Urothelium cell line (cell line): ENCODE measurements around the gene IP6K1.
"Not testable (repeated sequence)": the region's sequence is repeated elsewhere in the genome, so short reads cannot be mapped to it uniquely, and the experiment has no call there.

Experiments used
- DNase-seq: peaks from one replicate; pipeline ENCODE4 v3.0.0; 2011; ENCODE audit warnings: low spot score, mixed read lengths
- FAIRE-seq: peaks from 2 replicates; lab custom pipeline; 2011; peaks lifted over from hg19 to GRCh38; lab: Jason Lieb, UNC

IP6K1 gene

DNA sequence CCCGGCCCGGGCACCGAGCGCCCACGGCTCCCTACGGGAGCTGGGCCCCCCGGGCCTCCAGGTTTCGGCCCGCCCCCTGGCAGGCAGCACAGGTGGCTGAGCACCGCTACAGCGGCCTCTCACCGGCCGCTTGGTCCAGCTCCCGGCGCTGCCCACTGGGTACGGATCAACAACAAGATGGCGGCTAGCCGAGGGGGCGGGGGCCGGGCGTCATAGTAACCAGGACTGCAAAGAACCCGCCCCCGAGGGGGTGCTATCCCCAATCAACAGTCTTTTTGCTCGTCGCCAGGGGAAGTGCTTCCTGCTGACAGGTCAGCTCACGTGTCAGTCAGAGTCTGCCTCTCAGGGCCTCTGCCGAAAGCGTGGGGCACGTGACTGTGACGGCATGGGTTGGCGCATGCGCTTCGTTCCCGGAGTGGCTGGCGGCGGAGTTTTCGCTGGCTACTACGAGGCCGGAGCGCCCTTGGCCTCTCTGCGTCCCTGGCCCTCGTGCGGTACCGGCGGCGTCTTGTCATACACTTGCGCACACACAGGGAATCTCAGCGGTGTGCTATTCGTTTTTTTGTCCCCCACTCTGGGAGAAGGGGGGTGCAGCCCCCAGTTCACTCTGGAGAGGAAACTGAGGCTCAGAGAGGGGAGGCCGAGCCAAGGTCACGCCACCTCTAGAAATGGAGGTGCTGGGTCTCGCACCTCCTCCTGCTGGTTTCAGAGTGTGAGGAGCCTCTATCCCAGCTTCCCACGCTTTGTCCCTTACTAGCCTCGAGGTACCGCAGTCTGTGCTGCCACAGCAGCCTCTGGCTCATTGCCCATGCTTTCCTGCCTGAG lies at the start of gene IP6K1:
IP6K1 (minus strand) TSS at position 186 of the 825 bp plus-strand sequence. CDS start 38,502 bp downstream, outside the sequence.
- peak; percentile 88 for FAIRE-seq
- DNase-seq: peak; percentile 100

DNA sequence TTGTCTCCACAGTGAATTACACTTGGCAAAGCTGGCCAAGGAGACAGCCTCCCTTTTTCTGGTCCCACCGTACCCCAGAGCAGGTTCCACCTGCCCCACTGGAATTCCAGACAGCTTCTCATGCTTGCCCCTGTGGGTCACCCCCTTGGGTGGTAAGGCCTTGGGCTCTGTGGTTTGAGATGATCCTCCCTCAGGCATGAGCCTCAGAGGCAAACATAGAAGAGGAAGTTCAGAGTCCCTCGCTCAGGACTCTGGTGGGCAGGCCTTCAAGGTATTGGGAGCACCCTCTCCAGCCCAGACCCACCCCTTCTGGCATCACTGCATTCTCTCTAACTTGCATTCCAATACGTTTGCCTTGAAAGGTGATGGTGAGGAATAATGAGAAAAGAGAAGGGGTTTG lies 45.0 kb upstream of the IP6K1 start:
- DNase-seq (no peak), FAIRE-seq (no peak)

DNA sequence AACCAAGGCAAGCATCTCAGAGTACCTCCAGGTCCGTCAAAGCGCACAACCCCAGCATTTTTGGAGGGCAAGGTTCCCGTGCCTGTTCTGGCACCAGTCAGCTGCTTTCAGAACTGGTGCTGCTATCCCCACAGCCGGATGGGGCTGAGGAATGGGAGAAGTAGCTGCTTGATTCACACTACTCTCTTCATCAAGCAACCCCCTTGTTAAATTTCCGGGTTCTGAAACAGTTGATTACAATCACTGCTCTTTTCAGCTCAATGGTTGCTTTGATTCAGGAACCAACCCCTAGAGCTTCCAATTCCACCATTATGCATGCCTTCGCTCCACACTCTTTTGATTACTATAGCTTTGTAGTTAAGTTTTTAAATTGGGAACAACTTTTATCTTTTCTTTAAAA lies 39.7 kb upstream of the IP6K1 start:
- no peak for DNase-seq
- FAIRE-seq: no peak

DNA sequence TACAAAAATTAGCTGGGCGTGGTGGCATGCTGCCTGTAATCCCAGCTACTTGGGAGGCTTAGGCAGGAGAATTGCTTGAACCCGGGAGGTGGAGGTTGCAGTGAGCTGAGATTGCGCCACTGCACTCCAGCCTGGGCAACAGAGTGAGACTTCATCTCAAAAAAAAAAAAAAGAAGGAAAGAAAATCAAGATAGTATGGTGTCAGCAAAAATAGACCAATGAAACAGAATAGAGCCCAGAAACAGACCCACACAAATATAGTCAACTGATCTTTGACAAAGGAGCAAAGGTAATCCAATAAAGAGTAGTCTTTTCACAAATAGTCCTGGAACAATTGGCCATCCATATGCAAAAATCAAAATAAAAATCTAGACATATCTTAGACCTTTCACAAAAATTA lies 36.8 kb upstream of the IP6K1 start:
- not testable (repeated sequence) for DNase-seq, FAIRE-seq

DNA sequence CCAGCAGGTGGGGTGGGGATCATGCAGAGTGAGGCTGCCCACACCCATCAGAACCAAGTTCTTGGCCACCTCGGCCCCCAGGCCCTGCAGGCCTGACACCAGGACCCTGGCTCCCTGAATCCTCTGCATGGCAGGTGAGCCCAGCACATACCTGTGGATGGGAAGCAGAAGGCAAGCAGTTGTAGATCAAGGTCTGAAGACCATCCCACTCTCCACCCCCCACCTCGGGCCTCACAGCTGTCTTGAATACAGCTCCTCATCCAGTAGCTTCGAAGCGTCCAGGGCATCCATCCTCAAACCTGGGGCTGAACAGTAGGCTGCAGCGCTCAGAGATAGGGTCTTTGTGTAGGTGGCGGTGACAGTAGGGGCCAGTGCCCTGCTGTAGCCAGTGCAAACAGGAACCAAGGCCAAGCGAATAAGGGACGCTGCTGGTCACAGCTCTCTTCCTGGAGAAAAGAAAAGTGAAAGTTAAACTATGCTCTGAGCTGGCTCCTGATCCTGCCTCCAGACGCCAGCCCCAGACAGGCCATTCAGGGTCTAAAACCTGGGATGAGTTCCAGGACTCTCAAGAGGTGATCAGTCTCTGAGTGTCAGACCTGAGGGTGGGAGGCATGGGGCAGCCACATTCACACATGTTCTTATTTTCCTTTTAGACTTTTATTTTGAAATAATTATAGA lies 27.3 kb upstream of the IP6K1 start, which contains the start of gene UBA7:
UBA7 (minus strand) TSS at position 457 of the 678 bp plus-strand sequence; CDS start at position 291, 166 bp downstream.
- no peak for FAIRE-seq
- peak; percentile 31 for DNase-seq

- FAIRE-seq (no peak), DNase-seq (no peak)
These were observed 26.7 kb upstream of the IP6K1 start for GRCh38 chr3:49812916-49813496.

GRCh38 chr3:49807431-49808114 lies 21.2 kb upstream of the IP6K1 start:
- DNase-seq (no peak), FAIRE-seq (peak; percentile 32)

DNA sequence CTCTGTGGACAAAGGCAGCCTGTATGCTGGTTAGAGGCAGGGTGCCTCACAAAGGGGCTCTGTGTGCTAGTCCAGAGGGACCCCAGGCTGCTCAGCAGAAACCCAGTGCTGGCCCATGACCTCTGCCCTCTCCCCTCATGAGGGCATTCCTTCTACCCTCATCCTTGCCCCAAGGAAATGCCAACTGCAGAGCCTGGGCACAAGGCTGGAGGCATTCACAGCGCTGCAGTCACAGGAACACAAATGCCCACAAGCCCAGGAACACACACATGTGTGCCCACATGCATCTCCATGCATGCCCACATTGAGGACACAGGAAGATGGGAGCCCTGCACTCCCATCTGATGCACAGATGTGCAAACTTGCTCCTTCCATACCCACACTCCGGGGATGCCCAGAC lies 20.5 kb upstream of the IP6K1 start:
- FAIRE-seq: no peak
- no peak for DNase-seq

GRCh38 chr3:49805897-49806701 lies 19.8 kb upstream of the IP6K1 start:
- FAIRE-seq (no peak), DNase-seq (no peak)

- no peak for DNase-seq
- FAIRE-seq: no peak
These were observed 19.0 kb upstream of the IP6K1 start for GRCh38 chr3:49805367-49805782.

DNA sequence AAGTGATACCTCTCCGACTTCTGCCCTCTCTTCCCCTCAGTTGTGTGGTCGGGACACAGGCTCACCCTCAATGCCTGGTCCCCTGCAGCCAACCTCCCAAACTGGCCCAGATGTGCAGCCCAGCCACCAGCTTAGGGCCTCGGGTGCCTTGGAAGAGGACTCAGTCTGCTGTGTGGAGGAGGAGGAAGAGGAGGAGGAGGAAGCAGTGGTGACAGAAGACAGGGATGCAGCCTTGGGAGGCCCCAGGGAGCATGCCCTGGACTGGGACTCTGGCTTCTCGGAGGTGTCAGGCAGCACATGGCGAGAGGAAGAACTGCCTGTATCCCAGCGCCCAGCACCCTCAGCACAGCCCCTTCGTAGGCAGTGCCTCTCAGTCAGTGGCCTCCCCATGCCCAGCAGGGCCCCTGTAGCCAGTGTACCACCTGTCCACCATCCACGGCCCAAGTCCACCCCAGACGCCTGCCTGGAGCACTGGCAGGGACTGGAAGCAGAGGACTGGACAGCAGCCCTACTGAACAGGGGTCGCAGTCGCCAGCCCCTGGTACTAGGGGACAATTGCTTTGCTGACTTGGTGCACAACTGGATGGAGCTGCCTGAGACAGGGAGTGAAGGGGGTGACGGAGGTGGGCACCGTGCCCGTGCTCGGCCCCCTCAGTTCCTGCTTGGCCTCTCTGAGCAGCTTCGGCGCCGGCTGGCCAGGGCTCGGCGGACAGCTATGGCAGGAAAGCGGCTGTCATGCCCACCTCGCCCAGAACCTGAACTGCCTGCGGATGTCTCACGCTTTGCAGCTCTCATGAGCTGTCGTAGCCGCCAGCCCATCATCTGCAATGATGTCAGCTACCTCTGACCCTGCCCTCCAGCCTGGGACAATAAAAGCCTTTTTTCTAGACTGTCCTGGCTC lies 18.0 kb upstream of the IP6K1 start:
- DNase-seq (no peak), FAIRE-seq (no peak)

DNA sequence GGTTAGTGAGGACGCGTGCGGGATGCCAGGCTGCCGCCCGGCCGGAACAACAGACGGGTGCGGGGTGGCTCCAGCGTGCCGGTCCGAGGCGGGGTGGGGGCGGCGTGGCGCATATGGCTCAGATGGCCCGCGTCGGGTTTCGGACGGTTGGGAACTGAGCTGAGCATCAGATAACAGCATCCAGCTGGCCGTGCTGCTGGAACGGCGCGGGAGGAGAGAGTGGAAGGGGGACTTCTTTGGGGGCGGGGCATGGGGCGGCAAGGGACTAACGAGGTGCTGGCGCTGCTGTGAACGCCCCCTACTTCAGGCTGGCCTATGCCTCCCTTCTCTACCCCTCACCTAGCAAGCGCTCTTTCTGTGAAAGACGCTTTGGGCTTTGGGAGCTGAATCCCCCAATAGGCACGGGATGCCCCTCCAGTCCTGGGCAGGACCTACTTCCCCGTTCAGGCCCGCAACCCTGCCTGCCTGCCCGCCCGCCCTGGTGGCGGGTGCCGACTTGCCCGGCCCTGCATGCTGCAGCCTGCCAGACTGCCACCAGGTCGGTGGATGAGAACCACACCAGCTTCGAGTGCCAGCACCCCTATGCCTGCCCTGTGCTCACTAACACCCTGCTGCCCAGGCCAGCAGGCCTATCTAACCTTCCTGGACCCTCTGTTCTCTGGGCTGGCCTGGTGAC lies 17.3 kb upstream of the IP6K1 start:
- FAIRE-seq (no peak), DNase-seq (no peak)

- DNase-seq (peak; percentile 91), FAIRE-seq (peak; percentile 96)
These were observed 16.6 kb upstream of the IP6K1 start, which contains the start of gene INKA1 for GRCh38 chr3:49802719-49803464. Gene INKA1, plus strand, starts transcription at chr3:49803261. Its CDS starts 132 bp downstream, at chr3:49803393.

- FAIRE-seq: peak; percentile 42
These were observed 14.8 kb upstream of the IP6K1 start for GRCh38 chr3:49801160-49801559.

DNA sequence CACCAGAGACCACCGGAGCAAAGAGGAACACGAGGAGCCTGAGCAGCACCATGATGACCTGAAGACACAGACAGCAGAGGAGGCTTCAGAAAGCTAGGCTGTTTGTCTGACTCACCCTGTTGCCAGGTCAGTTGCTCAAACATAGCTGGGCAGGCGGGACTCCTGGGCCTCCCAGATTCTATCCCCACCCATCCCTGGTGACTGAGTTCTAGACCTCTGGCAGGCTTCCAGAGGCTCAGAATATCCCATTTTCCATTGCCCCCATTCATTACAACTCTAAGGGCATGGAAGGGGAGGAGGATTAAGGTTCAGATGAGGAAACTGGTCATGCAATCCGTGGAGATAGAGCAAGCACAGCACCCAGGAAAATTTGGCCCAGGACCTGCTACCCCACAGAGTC lies 13.4 kb upstream of the IP6K1 start, which contains the start of gene CDHR4:
CDHR4 (minus strand) TSS at position 113 of the 400 bp plus-strand sequence; CDS start at position 52, 61 bp downstream.
- no peak for FAIRE-seq
- peak; percentile 52 for DNase-seq

More at GRCh38 chr3:49801160-49801559, 14.8 kb upstream of the IP6K1 start:
- DNase-seq: no peak

- DNase-seq (no peak), FAIRE-seq (no peak)
These were observed 12.8 kb upstream of the IP6K1 start for GRCh38 chr3:49799105-49799504.
